Ishikawa (cell line): Measurements from ENCODE around the gene IL13RA2.

Experiments used
- CEBPB ChIP-seq: IDR thresholded peaks from 2 replicates; pipeline ENCODE4 v1.6.1; 2012
- CREB1 ChIP-seq: IDR thresholded peaks from 2 replicates; pipeline ENCODE4 v1.6.1; 2012; ENCODE audit warnings: low read depth
- EGR1 ChIP-seq: IDR thresholded peaks from 2 replicates; pipeline ENCODE4 v1.6.1; 2012
- EP300 ChIP-seq: IDR thresholded peaks from 2 replicates; pipeline ENCODE4 v1.6.1; 2012; ENCODE audit warnings: borderline replicate concordance
- FOXM1 ChIP-seq: IDR thresholded peaks from 2 replicates; pipeline ENCODE4 v1.6.1; 2012; ENCODE audit warnings: low read depth, borderline replicate concordance
- NFIC ChIP-seq: IDR thresholded peaks from 2 replicates; pipeline ENCODE4 v1.6.1; 2012
- RAD21 ChIP-seq: IDR thresholded peaks from 2 replicates; pipeline ENCODE4 v1.6.1; 2012; ENCODE audit warnings: low read depth
- TAF1 ChIP-seq: IDR thresholded peaks from 2 replicates; pipeline ENCODE4 v1.6.1; 2012; ENCODE audit warnings: low read depth, mild to moderate bottlenecking
- TCF12 ChIP-seq: IDR thresholded peaks from 2 replicates; pipeline ENCODE4 v1.6.1; 2012; ENCODE audit warnings: low read depth
- TEAD4 ChIP-seq: IDR thresholded peaks from 2 replicates; pipeline ENCODE4 v1.6.1; 2012
- YY1 ChIP-seq: IDR thresholded peaks from 2 replicates; pipeline ENCODE4 v1.6.1; 2012; ENCODE audit warnings: low read depth
- ZBTB7A ChIP-seq: IDR thresholded peaks from 2 replicates; pipeline ENCODE4 v1.6.1; 2012; ENCODE audit warnings: low read depth
- TF ChIP-seq, protein P1 (sequence below): IDR thresholded peaks from 2 replicates; pipeline ENCODE4 v1.6.1; 2012
- TF ChIP-seq, protein P2 (sequence below): IDR thresholded peaks from 2 replicates; pipeline ENCODE4 v1.6.1; 2012
- TF ChIP-seq, protein P3 (sequence below): IDR thresholded peaks from 2 replicates; pipeline ENCODE4 v1.6.1; 2012; ENCODE audit warnings: low read depth, mild to moderate bottlenecking

The IL13RA2 gene

DNA sequence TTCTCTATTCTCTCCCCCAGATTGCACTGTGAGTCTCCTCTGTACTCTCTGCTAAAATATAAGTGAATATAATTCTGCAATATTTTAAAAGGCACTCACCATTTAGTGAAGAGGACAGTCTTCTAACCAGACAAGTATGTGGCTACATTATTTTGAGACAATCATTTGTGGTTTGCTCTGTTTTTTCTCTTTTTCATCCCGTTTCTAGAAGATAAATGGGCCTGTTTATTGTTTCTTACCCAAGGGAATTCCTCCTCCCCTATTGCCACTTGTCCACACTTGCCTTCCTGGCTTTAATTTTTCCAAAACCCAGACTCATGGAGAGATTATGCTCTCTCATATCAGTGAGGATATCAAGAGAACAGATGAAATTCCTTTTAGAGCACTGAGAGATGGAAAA is 18.6 kb upstream of the IL13RA2 start:
- no peak for TF ChIP-seq FOXM1
- TF ChIP-seq, protein P1, sequence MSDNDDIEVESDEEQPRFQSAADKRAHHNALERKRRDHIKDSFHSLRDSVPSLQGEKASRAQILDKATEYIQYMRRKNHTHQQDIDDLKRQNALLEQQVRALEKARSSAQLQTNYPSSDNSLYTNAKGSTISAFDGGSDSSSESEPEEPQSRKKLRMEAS, result no peak
- TF ChIP-seq ZBTB7A, result no peak
- no peak for TF ChIP-seq TAF1
- TF ChIP-seq EP300, result no peak
- TF ChIP-seq, protein P2, sequence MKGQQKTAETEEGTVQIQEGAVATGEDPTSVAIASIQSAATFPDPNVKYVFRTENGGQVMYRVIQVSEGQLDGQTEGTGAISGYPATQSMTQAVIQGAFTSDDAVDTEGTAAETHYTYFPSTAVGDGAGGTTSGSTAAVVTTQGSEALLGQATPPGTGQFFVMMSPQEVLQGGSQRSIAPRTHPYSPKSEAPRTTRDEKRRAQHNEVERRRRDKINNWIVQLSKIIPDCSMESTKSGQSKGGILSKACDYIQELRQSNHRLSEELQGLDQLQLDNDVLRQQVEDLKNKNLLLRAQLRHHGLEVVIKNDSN, result no peak
- TF ChIP-seq NFIC, result no peak
- TF ChIP-seq RAD21, result no peak
- TF ChIP-seq TCF12, result no peak
- TF ChIP-seq, protein P3, sequence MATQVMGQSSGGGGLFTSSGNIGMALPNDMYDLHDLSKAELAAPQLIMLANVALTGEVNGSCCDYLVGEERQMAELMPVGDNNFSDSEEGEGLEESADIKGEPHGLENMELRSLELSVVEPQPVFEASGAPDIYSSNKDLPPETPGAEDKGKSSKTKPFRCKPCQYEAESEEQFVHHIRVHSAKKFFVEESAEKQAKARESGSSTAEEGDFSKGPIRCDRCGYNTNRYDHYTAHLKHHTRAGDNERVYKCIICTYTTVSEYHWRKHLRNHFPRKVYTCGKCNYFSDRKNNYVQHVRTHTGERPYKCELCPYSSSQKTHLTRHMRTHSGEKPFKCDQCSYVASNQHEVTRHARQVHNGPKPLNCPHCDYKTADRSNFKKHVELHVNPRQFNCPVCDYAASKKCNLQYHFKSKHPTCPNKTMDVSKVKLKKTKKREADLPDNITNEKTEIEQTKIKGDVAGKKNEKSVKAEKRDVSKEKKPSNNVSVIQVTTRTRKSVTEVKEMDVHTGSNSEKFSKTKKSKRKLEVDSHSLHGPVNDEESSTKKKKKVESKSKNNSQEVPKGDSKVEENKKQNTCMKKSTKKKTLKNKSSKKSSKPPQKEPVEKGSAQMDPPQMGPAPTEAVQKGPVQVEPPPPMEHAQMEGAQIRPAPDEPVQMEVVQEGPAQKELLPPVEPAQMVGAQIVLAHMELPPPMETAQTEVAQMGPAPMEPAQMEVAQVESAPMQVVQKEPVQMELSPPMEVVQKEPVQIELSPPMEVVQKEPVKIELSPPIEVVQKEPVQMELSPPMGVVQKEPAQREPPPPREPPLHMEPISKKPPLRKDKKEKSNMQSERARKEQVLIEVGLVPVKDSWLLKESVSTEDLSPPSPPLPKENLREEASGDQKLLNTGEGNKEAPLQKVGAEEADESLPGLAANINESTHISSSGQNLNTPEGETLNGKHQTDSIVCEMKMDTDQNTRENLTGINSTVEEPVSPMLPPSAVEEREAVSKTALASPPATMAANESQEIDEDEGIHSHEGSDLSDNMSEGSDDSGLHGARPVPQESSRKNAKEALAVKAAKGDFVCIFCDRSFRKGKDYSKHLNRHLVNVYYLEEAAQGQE, result no peak
- no peak for TF ChIP-seq TEAD4
- TF ChIP-seq EGR1, result no peak
- no peak for TF ChIP-seq CREB1
- no peak for TF ChIP-seq YY1
- TF ChIP-seq CEBPB, result no peak

DNA sequence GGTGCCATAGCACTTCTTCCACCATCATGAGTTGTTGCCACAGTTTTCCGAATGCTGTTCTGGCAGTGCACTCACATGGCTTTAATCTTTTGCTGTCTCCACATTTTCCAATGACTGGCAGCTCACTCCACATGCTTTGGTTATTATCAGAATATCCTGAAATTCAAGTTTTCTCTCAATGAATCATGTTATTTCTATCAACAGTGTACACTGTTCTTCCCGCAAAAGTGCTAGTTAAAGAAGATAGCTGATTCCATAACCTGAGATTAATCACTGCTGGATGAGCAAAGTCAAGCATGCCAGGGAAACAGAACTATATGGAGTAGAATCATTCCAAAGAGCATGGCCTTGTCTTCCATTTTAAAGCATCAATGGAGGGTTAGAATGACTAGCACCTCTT is 14.6 kb upstream of the IL13RA2 start:
- TF ChIP-seq CREB1, result no peak
- TF ChIP-seq EGR1, result no peak
- TF ChIP-seq FOXM1, result no peak
- no peak for TF ChIP-seq NFIC
- TF ChIP-seq, protein P1, result no peak
- TF ChIP-seq CEBPB, result no peak
- TF ChIP-seq, protein P2, result no peak
- TF ChIP-seq TAF1, result no peak
- no peak for TF ChIP-seq TCF12
- TF ChIP-seq EP300, result no peak
- no peak for TF ChIP-seq TEAD4
- no peak for TF ChIP-seq YY1
- TF ChIP-seq, protein P3, result no peak
- TF ChIP-seq ZBTB7A, result no peak

DNA sequence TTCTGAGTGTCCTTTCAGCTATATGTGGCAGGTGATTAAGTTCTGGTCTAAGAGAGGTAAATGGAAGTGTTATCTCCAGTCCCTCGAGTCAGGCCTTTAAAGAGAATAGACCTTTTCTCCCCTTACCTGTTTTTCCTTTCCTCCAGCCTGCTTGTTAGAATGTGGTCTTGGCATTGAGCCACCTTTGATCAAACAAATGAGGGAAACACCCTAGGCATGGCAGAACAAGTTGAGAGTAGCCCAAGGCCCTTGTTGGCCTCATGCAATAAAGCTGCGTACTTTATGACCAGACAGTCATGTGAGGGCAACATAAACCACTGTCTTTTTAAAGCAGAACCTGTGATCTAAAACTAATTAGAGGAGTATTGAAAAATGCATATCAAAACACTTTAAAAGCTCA is 13.2 kb upstream of the IL13RA2 start:
- TF ChIP-seq CEBPB (no peak), FOXM1 (no peak), EGR1 (no peak), YY1 (no peak), TAF1 (no peak), CREB1 (no peak), RAD21 (no peak), TEAD4 (no peak), ZBTB7A (no peak), TCF12 (no peak)
- TF ChIP-seq, protein P3, result no peak
- TF ChIP-seq, protein P2, result no peak

DNA sequence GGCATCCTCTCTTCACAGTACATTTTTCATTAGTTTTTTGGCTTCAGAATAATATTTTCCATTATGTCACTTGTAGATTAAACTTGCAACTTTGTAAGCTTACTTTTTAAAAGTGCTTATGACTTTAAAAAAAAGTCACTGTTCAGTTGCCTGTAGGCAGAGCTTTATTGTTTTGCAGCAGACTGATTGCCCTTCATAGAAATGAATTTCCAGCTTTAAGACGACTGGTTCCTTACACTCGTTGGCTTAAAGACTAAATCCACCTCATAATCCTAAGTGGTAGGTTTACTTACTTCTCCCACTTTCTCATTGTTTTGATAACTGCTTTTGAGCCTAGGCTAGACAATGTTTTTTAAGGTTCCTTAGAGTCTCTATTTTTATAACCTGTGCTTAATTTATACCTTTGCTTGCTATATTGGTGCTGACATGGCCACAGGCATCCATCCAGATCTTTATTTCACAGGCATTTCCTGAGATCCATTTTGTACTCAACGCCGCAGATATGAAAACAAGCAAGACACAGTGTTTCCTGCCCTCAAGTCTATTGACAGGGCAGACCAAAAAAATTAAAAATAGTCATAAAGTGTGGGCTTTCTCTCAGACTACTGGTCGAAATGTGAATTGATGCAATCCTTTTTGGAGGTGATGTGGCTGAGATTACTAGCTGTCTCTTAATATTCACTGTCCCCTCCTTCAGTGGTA is 12.6 kb upstream of the IL13RA2 start:
- no peak for TF ChIP-seq YY1
